Measurements from ENCODE around the gene RANGAP1. TPM values are rescaled to one million over a fixed set of nuclear protein-coding genes. Genes with fewer than 3 reads are reported as not detected.
A peak's percentile ranks its signal among the peaks of the same experiment; 100 is the strongest.

Gene RANGAP1
- total and polyA plus RNA-seq, 2 of the 8 experiments (the other 6 are each of a cell fraction or from before 2014, with no cell fraction given) = 121 to 171 TPM

- TF ChIP-seq SIN3A (conservative IDR thresholded peaks at IDR 0.05 in 1 of 2, IDR thresholded peaks at IDR 0.05 in 1 of 2; ENCODE audit: low read depth in 1 of 2, low read length in 2 of 2) = peak; percentile 90 to 92; a peak in 2 of 4 replicates
- TF ChIP-seq POLR2A (IDR thresholded peaks at IDR 0.05; ENCODE audit: control extremely low read depth in 1 of 2, low read depth in 2 of 2, low read length in 2 of 2) = peak; percentile 83 to 94
- TF ChIP-seq CBX5 (IDR thresholded peaks at IDR 0.05; ENCODE audit: low read depth, low read length) = no peak
- peak; percentile 81 for TF ChIP-seq E2F6 (IDR thresholded peaks at IDR 0.05)
Measured at GRCh38 chr22:41285820-41286638, at the start of gene RANGAP1 (continued).
